ENCODE data around the gene IL17C.

IL17C gene

GRCh38 chr16:88686062-88686438 lies 47.7 kb downstream of the IL17C start:
- no peak for DNase-seq (ENCODE audit: low spot score)

- peak; percentile 79 for DNase-seq (ENCODE audit: low spot score)
These were observed 48.3 kb downstream of the IL17C start, which contains the start of gene SNAI3 for GRCh38 chr16:88686439-88687253. Gene SNAI3 (minus strand): TSS chr16:88686507. CDS start chr16:88686406, 101 bp downstream.

GRCh38 chr16:88687254-88687576 lies 48.8 kb downstream of the IL17C start:
- DNase-seq (ENCODE audit: low spot score): no peak

- DNase-seq (ENCODE audit: low spot score): no peak
These were observed 49.3 kb downstream of the IL17C start for GRCh38 chr16:88687676-88688012.

- DNase-seq (ENCODE audit: low spot score): no peak
These were observed 49.8 kb downstream of the IL17C start for GRCh38 chr16:88688013-88688778.

Data from CD4-positive, alpha-beta T cell treated with Interleukin-15 for 4 hours (primary cell).